Ureter (tissue), 1 donor: ENCODE data around the gene TXNL1. TPM values are rescaled to one million over a fixed set of nuclear protein-coding genes. Genes with fewer than 3 reads are reported as not detected.
"Not testable (repeated sequence)": the region's sequence is repeated elsewhere in the genome, so short reads cannot be mapped to it uniquely, and the experiment has no call there.

Source experiments
- DNase-seq: peaks from one replicate; pipeline ENCODE4 v3.0.0-alpha.2; 2020; ENCODE audit warnings: low spot score
- total RNA-seq: library from RNA; stranded (reverse); gene quantifications from one replicate; pipeline ENCODE4 v1.2.4, GENCODE V29; 2023
- donor health status: DM: yes; HTN: yes; CAD: no.

The TXNL1 gene
- total RNA-seq = 66.1 TPM

DNA sequence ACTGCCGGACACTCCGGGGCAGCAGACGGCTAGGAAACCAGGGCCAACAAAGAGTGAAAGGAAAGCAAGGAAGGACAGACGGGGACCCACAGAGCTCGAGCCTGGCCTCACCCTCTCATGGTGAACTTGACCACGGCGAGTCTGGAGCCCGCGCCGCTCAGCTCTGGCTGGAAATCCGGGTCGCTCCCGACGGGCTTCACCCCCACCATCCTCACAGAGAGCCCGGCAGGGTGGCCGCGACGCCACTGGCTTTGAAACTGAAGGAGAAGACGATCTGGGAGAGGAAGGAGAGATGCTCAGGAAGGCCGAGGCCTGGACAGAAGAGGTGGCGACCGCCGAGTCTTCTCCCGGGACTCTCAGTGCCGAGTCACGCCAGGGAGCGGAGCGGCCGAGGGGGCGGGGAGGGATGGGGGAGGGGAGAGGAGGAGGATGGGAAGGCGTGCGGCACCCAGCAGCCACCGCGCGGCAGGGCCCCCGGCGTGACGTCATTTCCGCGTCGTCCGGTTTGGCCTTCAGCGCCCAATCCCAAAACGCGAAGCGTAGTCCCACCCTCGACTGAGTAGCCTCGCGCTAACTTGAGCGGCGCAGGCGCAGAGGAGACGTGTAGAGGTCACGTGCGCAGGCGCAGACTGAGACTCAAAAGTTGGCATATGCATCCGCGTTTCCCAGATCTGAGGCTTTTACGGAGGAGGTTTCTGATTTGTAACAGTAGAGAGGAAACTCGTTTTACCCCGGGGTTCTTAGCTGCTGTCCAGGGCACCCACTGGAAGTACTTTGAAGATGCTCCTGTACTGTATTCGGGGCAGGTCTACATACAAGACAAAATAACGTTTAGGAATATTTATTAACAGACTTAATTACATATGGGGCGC is at the start of gene TXNL1:
Gene TXNL1 (minus strand): TSS at position 361 of the 872 bp plus-strand sequence. CDS start 152 bp downstream, at position 209.
- DNase-seq = peak; percentile 100

DNA sequence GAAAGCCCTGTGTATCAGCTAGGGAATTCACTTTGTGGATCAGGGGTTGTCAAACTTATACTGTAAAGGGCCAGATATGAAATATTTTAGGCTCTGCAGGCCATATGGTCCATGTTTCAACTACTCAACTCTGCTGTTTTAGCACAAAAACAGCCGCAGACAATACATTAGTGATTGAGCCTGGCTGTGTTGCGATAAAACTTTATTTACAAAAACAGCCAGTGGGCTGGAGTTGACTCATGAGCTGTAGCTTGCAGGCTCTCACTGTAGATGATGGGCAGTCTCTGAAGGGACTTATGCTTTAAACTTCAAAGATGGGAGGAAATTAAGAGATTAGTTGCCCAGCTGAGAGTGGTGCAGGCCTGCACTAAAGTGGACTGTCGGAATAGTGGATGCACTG is 45.9 kb upstream of the TXNL1 start:
- no peak for DNase-seq

- no peak for DNase-seq
Measured at GRCh38 chr18:56678836-56679565, 40.6 kb upstream of the TXNL1 start.

DNA sequence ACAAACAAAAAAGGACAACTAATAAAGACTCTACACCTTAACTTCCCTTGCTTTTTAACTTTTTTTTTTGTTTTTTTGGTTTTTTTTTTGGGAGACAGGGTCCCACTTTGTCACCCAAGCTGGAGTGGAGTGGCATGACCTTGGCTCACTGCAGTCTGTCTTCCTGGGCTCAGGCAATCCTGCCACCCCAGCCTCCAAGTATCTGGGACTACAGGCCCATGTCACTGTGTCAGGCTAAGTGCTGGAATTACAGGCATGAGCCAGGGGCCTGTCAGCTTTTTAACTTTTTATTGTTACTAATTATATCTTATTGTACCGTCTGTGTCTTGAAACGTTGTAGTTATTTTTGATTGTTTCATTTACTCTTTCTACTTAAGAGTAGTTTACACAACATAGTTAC is 38.2 kb upstream of the TXNL1 start:
- DNase-seq = no peak

GRCh38 chr18:56672981-56673380 is 34.6 kb upstream of the TXNL1 start:
- no peak for DNase-seq

GRCh38 chr18:56672391-56672790 is 34.0 kb upstream of the TXNL1 start:
- DNase-seq = no peak

DNA sequence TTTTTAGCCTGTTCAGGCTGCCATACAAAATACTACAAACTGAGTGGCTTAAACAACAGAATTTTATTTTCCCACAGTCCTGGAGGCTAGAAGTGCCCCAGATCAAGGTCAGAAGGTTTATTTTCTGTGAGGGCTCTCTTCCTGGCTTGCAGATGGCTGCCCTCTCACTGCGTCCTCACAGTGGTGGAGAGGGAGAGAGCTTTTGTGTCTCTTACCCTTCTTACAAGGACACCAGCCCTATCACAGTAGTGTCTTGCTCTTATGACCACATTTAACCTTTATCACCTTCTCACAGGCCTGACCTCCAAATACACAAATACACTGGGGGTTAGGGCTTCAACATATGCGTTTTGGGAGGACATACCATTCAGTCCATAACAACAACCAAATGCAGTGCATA is 24.5 kb upstream of the TXNL1 start:
- DNase-seq = no peak

- no peak for DNase-seq
Measured at GRCh38 chr18:56662502-56662901, 24.1 kb upstream of the TXNL1 start.

- no peak for DNase-seq
Measured at GRCh38 chr18:56662063-56662408, 23.6 kb upstream of the TXNL1 start.

DNA sequence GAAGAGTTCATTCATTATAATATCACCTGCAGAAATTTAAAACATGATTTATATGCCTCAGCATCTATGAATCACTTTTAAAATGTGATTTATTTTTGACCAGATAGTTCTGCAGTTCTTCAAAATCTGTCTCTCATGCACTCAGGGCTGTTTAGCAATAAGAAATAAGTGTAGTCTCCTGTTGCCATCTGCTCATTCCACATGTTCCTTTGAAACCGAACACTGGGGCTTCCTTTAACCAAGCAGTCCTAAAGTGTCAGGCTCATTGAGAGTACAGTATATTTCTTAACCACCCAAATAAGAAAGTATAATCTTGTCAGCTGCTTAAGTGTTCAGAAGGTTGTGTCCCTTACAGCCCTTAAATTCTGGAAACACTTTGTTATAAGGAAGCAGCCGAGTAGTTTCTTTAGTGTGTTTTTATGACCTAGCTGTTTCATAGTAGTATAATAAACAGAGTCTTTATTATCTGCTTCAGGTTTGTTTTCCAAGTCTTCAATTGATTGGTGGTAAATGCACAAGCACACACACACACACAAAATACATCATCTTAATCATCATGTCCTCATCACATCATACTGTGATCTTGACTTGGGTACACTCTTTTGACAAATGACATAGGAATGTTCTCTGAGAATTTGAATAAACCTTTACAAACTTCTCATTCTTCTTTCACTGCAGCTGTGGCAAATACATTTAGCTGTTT is 23.1 kb upstream of the TXNL1 start:
- no peak for DNase-seq

- no peak for DNase-seq
Measured at GRCh38 chr18:56660655-56661054, 22.3 kb upstream of the TXNL1 start.

DNA sequence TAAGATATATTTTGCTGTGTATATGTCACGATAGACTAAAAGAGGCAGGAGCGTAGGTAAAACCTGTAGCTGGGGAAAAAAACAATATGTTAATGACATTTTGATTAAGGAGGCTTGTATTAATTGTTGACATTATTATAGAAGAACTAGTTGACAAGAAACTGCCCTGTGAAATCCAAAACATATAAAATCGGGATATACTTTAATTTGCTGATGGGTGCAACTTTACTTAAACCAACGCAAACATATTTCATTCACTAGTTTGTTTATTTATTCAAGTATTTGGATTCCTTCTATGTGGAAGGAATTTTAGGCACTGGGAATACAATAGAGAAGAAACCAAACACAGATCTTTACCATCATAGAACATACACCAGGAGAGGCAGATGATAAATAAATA is 20.7 kb upstream of the TXNL1 start:
- no peak for DNase-seq

DNA sequence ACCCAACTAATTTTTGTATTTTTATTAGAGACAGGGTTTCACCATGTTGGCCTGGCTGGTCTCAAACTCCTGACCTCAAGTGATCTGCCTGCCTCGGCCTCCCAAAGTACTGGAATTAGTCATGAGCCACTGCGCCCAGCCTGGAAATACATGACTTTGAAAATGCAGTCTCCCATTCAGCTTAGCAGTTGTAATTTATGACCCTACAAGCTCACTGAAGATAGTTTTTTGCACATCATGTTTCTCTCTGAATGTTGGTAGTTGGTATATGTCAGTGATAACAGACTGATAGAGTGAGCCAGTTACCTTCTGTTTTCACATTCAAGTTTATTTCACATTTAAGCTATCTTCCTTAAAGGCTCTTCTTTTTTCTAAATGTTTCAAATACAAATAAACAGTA is 19.9 kb upstream of the TXNL1 start:
- no peak for DNase-seq

GRCh38 chr18:56654280-56654679 is 15.9 kb upstream of the TXNL1 start:
- not testable (repeated sequence) for DNase-seq

DNA sequence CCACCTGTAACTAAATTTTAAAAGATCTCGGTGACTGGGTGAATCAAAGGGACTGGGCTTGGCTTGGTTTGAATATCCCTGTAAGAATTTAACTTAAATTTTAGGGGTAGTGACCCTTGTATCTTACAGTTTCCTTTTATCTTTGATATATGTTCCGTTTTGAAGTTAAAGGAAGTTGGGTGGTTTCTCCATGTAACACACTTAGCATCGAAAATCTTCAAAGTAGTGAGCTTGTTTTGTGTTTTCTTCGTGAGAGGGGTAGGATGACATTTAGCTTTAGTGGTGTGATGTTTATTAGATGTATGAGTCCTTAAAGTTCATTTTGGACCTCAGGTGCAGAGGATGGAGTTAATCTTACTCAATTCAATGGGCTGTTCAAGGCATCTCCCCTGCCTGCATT is 14.4 kb upstream of the TXNL1 start:
- no peak for DNase-seq

- no peak for DNase-seq
Measured at GRCh38 chr18:56651771-56652092, 13.3 kb upstream of the TXNL1 start.

- peak; percentile 98 for DNase-seq
Measured at GRCh38 chr18:56650944-56651770, 12.8 kb upstream of the TXNL1 start, which contains the start of gene WDR7. TSS of gene WDR7 (plus strand) at chr18:56651359. CDS start at chr18:56672516, 21,157 bp downstream.

- no peak for DNase-seq
Measured at GRCh38 chr18:56649996-56650395, 11.6 kb upstream of the TXNL1 start.

DNA sequence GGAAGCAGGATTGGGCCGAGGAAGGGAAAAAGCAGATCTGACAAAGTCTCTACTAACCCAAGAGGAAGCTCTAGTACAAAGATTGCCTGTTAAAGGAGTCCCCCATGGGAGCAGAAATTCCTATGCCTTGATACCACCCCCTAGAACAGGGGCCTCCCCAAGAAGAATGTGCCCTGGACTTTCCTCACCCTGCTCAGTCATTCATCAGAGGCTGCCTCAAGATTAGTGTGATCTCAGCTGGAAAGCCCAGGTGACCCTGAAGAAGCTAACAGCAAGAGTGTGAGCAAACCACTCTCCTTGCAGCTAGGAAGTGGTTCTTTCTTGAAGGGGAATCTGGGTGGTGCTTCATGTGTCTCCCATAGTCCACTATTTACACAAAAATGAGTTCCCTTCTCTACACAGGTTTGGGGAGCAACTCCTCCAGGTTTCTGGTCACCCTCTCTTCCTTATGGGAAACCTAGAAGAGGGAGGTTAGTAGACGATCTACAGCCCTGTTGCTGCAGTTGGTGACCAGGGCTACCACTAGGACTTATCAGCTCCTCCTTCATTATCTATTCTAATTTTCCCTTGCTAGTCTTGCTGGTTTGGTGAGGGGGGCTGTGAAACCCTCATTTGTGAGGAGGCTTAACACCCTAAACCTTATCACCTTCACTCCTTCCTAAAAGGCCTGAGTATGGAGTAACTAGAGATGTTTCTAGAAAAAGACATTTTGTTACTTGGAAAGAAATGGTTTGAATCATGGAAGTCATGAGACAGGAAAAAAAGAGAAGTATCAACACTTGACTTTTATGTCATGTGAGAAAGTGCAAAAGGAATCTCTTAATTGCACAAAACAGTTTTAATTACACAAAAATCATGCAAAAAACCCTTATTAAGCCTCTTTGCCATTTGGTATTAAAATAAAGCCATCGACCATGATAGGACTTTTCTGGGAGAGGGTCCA is 9.8 kb upstream of the TXNL1 start:
- no peak for DNase-seq

DNA sequence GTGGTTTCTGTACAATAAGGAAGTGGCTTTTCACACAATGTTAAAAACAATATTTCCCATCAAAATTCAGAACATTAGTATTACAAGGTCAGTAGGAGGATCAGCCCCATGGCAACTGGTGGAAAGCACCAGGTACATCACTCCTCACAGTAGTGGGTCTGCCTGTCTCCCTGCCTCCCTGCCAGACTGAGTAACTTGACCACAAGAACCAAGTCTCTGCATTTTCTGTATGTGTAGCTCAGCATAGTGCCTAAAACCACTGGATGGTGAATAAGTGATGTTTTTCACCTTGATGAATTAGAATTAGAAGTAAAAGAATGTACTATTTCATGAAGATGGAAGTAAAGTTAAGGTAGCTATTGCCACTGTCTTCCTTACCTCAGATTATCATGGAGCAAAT is 8.7 kb upstream of the TXNL1 start:
- no peak for DNase-seq
